HEK293 (cell line): ENCODE measurements around the gene KCNK4.
A peak's percentile ranks its signal among the peaks of the same experiment; 100 is the strongest.

Source experiments
- BCL11B ChIP-seq: fragments of 450-650 bp; formaldehyde crosslinking; IDR thresholded peaks from 2 replicates; pipeline ENCODE4 v1.5.1; 2016; ENCODE audit warnings: low read depth, missing biosample characterization, missing genetic modification characterization
- RBAK ChIP-seq: fragments of 450-650 bp; formaldehyde crosslinking; IDR thresholded peaks from 2 replicates; pipeline ENCODE4 v1.5.1; 2016; ENCODE audit warnings: missing biosample characterization, missing genetic modification characterization
- SALL2 ChIP-seq: fragments of 450-650 bp; formaldehyde crosslinking; IDR thresholded peaks from 2 replicates; pipeline ENCODE4 v1.5.0; 2017; ENCODE audit warnings: missing biosample characterization, mild to moderate bottlenecking, missing genetic modification characterization, borderline replicate concordance
- ZBTB17 ChIP-seq: fragments of 450-650 bp; formaldehyde crosslinking; IDR thresholded peaks from 2 replicates; pipeline ENCODE4 v1.5.1; 2016; ENCODE audit warnings: missing biosample characterization, missing genetic modification characterization
- ZBTB7A ChIP-seq: fragments of 450-650 bp; formaldehyde crosslinking; IDR thresholded peaks from 2 replicates; pipeline ENCODE4 v1.5.1; 2016; ENCODE audit warnings: low read depth, missing biosample characterization, missing genetic modification characterization
- ZNF112 ChIP-seq: fragments of 450-650 bp; formaldehyde crosslinking; IDR thresholded peaks from 2 replicates; pipeline ENCODE4 v1.5.0; 2017; ENCODE audit warnings: missing biosample characterization, missing genetic modification characterization
- ZNF121 ChIP-seq: fragments of 450-650 bp; formaldehyde crosslinking; IDR thresholded peaks from 2 replicates; pipeline ENCODE4 v1.5.1; 2016; ENCODE audit warnings: missing biosample characterization, missing genetic modification characterization
- ZNF184 ChIP-seq: fragments of 450-650 bp; IDR thresholded peaks from 2 replicates; pipeline ENCODE4 v1.5.1; 2018; ENCODE audit warnings: missing biosample characterization, mild to moderate bottlenecking, missing genetic modification characterization
- ZNF211 ChIP-seq: fragments of 450-650 bp; formaldehyde crosslinking; IDR thresholded peaks from 2 replicates; pipeline ENCODE4 v1.5.1; 2016; ENCODE audit warnings: low read depth, missing biosample characterization, missing genetic modification characterization
- ZNF23 ChIP-seq: fragments of 450-650 bp; formaldehyde crosslinking; IDR thresholded peaks from 2 replicates; pipeline ENCODE4 v1.5.1; 2016; ENCODE audit warnings: missing biosample characterization, missing genetic modification characterization, borderline replicate concordance
- ZNF366 ChIP-seq: fragments of 450-650 bp; formaldehyde crosslinking; conservative IDR thresholded peaks from 2 replicates; pipeline ENCODE4 v1.5.1; 2016; ENCODE audit warnings: missing biosample characterization, missing genetic modification characterization
- ZNF398 ChIP-seq: fragments of 450-650 bp; formaldehyde crosslinking; IDR thresholded peaks from 2 replicates; pipeline ENCODE4 v1.5.1; 2017; ENCODE audit warnings: missing biosample characterization, missing genetic modification characterization
- ZNF555 ChIP-seq: fragments of 450-650 bp; formaldehyde crosslinking; conservative IDR thresholded peaks from 2 replicates; pipeline ENCODE4 v1.5.1; 2017; ENCODE audit warnings: missing biosample characterization, mild to moderate bottlenecking, missing genetic modification characterization, inconsistent platforms
- ZNF561 ChIP-seq: fragments of 450-650 bp; IDR thresholded peaks from 2 replicates; pipeline ENCODE4 v1.5.1; 2018; ENCODE audit warnings: missing biosample characterization, missing genetic modification characterization, borderline replicate concordance
- ZNF585B ChIP-seq: fragments of 450-650 bp; formaldehyde crosslinking; IDR thresholded peaks from 2 replicates; pipeline ENCODE4 v1.5.1; 2016; ENCODE audit warnings: missing biosample characterization, missing genetic modification characterization
- ZNF623 ChIP-seq: fragments of 450-650 bp; formaldehyde crosslinking; IDR thresholded peaks from 2 replicates; pipeline ENCODE4 v1.5.1; 2016; ENCODE audit warnings: missing biosample characterization, missing genetic modification characterization
- ZNF629 ChIP-seq: fragments of 450-650 bp; formaldehyde crosslinking; IDR thresholded peaks from 2 replicates; pipeline ENCODE4 v1.5.1; 2017; ENCODE audit warnings: missing biosample characterization, missing genetic modification characterization
- ZNF658 ChIP-seq: fragments of 450-650 bp; formaldehyde crosslinking; IDR thresholded peaks from 2 replicates; pipeline ENCODE4; 2016; ENCODE audit warnings: missing biosample characterization, missing genetic modification characterization
- ZNF704 ChIP-seq: fragments of 450-650 bp; formaldehyde crosslinking; IDR thresholded peaks from 2 replicates; pipeline ENCODE4 v1.5.1; 2016; ENCODE audit warnings: missing biosample characterization, missing genetic modification characterization
- ZNF768 ChIP-seq: fragments of 450-650 bp; formaldehyde crosslinking; IDR thresholded peaks from 2 replicates; pipeline ENCODE4 v1.5.1; 2018; ENCODE audit warnings: missing biosample characterization, mild to moderate bottlenecking, missing genetic modification characterization
- TF ChIP-seq, protein P1 (sequence below): fragments of 450-650 bp; formaldehyde crosslinking; IDR thresholded peaks from 2 replicates; pipeline ENCODE4 v1.5.1; 2017; ENCODE audit warnings: missing biosample characterization, mild to moderate bottlenecking, missing genetic modification characterization, moderate library complexity
- TF ChIP-seq, protein P2 (sequence below): fragments of 450-650 bp; formaldehyde crosslinking; IDR thresholded peaks from 2 replicates; pipeline ENCODE4 v1.5.1; 2016; ENCODE audit warnings: missing biosample characterization, missing genetic modification characterization, borderline replicate concordance
- TF ChIP-seq, protein P3 (sequence below): fragments of 450-650 bp; formaldehyde crosslinking; IDR thresholded peaks from 2 replicates; pipeline ENCODE4 v1.5.1; 2016; ENCODE audit warnings: missing biosample characterization, missing genetic modification characterization
- TF ChIP-seq, protein P4 (sequence below): fragments of 450-650 bp; formaldehyde crosslinking; IDR thresholded peaks from 2 replicates; pipeline ENCODE4 v1.5.1; 2016; ENCODE audit warnings: missing biosample characterization, missing genetic modification characterization

Gene KCNK4

DNA sequence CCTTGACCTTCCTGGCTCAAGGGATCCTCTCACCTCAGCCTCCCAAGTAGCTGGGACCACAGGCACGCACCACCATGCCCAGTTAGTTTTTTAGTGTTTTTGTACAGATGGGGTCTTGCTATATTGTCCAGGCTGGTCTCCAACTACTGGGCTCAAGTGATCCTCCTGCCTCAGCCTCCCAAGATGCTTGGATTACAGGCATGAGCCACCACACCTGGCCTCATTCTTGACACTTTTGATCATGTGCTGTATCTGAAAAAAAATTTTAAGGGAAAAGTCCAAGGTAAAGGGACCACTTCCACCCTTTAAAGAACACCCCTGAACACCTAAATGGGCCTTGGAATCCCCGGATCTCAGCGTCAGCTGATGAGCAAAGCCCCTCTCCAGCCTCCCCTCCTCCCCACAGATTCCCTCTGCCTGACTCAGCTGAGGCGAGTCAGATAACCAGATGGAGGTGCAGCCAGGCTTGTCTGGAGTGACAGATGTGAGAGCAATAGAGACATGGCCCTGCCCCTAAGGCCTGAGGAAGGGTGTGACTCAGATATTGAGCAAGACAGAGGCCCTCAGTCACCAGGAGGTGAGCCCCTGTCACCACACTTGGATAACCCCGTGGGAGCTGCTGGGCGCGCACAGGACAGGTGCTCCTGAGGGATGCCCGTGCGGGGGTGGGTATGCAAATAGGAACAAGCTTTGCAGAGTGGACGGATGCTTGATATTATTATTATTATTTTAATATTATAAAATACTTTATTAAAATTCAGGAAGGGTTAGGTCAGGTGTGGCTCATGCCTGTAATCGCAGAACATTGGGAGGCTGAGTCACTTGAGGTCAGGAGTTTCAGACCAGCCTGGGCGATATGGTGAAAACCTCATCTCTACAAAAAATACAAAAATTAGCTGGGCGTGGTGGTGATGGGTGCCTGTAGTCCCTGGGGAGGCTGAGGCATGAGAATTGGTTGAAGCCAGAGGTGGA lies 43.9 kb downstream of the KCNK4 start (continued):
- TF ChIP-seq ZNF398 (tag by site-specific recombination) (0 out of 2 replicates have a peak, but pooled peaks have one; percentile 12), ZNF629 (tag by site-specific recombination) (peak; percentile 70), ZNF112 (tag by site-specific recombination) (no peak), RBAK (no peak), ZNF704 (tag by site-specific recombination) (no peak), ZNF585B (tag by site-specific recombination) (no peak), BCL11B (tag by site-specific recombination) (no peak), ZNF623 (no peak), ZNF121 (tag by site-specific recombination) (peak; percentile 99), ZNF211 (tag by site-specific recombination) (no peak), ZNF768 (tag by site-specific recombination) (no peak), ZBTB7A (tag by site-specific recombination) (no peak), ZBTB17 (tag by site-specific recombination) (peak; percentile 80), ZNF555 (tag by site-specific recombination) (no peak), ZNF658 (tag by site-specific recombination) (no peak), ZNF561 (tag by site-specific recombination) (no peak), ZNF366 (peak; percentile 86), ZNF23 (tag by site-specific recombination) (no peak), ZNF184 (no peak), SALL2 (tag by site-specific recombination) (no peak)
- TF ChIP-seq, protein P1, sequence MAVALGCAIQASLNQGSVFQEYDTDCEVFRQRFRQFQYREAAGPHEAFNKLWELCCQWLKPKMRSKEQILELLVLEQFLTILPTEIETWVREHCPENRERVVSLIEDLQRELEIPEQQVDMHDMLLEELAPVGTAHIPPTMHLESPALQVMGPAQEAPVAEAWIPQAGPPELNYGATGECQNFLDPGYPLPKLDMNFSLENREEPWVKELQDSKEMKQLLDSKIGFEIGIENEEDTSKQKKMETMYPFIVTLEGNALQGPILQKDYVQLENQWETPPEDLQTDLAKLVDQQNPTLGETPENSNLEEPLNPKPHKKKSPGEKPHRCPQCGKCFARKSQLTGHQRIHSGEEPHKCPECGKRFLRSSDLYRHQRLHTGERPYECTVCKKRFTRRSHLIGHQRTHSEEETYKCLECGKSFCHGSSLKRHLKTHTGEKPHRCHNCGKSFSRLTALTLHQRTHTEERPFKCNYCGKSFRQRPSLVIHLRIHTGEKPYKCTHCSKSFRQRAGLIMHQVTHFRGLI (tag by site-specific recombination), result no peak
- TF ChIP-seq, protein P2, sequence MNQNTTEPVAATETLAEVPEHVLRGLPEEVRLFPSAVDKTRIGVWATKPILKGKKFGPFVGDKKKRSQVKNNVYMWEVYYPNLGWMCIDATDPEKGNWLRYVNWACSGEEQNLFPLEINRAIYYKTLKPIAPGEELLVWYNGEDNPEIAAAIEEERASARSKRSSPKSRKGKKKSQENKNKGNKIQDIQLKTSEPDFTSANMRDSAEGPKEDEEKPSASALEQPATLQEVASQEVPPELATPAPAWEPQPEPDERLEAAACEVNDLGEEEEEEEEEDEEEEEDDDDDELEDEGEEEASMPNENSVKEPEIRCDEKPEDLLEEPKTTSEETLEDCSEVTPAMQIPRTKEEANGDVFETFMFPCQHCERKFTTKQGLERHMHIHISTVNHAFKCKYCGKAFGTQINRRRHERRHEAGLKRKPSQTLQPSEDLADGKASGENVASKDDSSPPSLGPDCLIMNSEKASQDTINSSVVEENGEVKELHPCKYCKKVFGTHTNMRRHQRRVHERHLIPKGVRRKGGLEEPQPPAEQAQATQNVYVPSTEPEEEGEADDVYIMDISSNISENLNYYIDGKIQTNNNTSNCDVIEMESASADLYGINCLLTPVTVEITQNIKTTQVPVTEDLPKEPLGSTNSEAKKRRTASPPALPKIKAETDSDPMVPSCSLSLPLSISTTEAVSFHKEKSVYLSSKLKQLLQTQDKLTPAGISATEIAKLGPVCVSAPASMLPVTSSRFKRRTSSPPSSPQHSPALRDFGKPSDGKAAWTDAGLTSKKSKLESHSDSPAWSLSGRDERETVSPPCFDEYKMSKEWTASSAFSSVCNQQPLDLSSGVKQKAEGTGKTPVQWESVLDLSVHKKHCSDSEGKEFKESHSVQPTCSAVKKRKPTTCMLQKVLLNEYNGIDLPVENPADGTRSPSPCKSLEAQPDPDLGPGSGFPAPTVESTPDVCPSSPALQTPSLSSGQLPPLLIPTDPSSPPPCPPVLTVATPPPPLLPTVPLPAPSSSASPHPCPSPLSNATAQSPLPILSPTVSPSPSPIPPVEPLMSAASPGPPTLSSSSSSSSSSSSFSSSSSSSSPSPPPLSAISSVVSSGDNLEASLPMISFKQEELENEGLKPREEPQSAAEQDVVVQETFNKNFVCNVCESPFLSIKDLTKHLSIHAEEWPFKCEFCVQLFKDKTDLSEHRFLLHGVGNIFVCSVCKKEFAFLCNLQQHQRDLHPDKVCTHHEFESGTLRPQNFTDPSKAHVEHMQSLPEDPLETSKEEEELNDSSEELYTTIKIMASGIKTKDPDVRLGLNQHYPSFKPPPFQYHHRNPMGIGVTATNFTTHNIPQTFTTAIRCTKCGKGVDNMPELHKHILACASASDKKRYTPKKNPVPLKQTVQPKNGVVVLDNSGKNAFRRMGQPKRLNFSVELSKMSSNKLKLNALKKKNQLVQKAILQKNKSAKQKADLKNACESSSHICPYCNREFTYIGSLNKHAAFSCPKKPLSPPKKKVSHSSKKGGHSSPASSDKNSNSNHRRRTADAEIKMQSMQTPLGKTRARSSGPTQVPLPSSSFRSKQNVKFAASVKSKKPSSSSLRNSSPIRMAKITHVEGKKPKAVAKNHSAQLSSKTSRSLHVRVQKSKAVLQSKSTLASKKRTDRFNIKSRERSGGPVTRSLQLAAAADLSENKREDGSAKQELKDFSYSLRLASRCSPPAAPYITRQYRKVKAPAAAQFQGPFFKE (tag by site-specific recombination), result no peak
- TF ChIP-seq, protein P3, sequence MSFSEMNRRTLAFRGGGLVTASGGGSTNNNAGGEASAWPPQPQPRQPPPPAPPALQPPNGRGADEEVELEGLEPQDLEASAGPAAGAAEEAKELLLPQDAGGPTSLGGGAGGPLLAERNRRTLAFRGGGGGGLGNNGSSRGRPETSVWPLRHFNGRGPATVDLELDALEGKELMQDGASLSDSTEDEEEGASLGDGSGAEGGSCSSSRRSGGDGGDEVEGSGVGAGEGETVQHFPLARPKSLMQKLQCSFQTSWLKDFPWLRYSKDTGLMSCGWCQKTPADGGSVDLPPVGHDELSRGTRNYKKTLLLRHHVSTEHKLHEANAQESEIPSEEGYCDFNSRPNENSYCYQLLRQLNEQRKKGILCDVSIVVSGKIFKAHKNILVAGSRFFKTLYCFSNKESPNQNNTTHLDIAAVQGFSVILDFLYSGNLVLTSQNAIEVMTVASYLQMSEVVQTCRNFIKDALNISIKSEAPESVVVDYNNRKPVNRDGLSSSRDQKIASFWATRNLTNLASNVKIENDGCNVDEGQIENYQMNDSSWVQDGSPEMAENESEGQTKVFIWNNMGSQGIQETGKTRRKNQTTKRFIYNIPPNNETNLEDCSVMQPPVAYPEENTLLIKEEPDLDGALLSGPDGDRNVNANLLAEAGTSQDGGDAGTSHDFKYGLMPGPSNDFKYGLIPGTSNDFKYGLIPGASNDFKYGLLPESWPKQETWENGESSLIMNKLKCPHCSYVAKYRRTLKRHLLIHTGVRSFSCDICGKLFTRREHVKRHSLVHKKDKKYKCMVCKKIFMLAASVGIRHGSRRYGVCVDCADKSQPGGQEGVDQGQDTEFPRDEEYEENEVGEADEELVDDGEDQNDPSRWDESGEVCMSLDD (tag by site-specific recombination), result no peak
- TF ChIP-seq, protein P4, sequence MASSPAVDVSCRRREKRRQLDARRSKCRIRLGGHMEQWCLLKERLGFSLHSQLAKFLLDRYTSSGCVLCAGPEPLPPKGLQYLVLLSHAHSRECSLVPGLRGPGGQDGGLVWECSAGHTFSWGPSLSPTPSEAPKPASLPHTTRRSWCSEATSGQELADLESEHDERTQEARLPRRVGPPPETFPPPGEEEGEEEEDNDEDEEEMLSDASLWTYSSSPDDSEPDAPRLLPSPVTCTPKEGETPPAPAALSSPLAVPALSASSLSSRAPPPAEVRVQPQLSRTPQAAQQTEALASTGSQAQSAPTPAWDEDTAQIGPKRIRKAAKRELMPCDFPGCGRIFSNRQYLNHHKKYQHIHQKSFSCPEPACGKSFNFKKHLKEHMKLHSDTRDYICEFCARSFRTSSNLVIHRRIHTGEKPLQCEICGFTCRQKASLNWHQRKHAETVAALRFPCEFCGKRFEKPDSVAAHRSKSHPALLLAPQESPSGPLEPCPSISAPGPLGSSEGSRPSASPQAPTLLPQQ (tag by site-specific recombination), result no peak
